Omental fat pad (tissue), 4 donors: ENCODE measurements around the gene RASGEF1C. TPM values are rescaled to one million over a fixed set of nuclear protein-coding genes. Genes with fewer than 3 reads are reported as not detected.
A peak's percentile ranks its signal among the peaks of the same experiment; 100 is the strongest.

Source experiments
- ATAC-seq: fragments of 150-250 bp; one replicate; pipeline ENCODE4 v1.9.1; 2016; ENCODE audit warnings: mild to moderate bottlenecking, moderate library complexity; ENCODE audit not compliant: low FRiP score
- DNase-seq: peaks from one replicate; pipeline ENCODE4 v3.0.0-alpha.2; 2019; ENCODE audit warnings: low spot score
- CTCF ChIP-seq, 3 donors: fragments of 450-650 bp; IDR thresholded peaks; one replicate each; pipeline ENCODE4 v1.5.1; 2016 to 2017; ENCODE audit warnings: antibody characterized with exemption in 3 of 3, mild to moderate bottlenecking in 3 of 3, moderate library complexity in 2 of 3
- total RNA-seq, 4 donors: library from RNA; depleted of rRNA; stranded (reverse); fragments of >200 nt; gene quantifications; one replicate each; pipeline ENCODE4 v1.1.0, GENCODE V29; 2016

RASGEF1C gene
- total RNA-seq, 4 donors from 2014 or later = 0.37 to 8.5 TPM; not detected in 2

GRCh38 chr5:180140079-180140554 is 68.9 kb downstream of the RASGEF1C start:
- no peak for ATAC-seq
- peak; percentile 5 for DNase-seq
- TF ChIP-seq CTCF (IDR thresholded peaks at IDR 0.05) = no peak

GRCh38 chr5:180139731-180140055 is 69.3 kb downstream of the RASGEF1C start:
- ATAC-seq (no peak), DNase-seq (no peak)
- no peak for TF ChIP-seq CTCF (IDR thresholded peaks at IDR 0.05)

- TF ChIP-seq CTCF (IDR thresholded peaks at IDR 0.05) = no peak
- ATAC-seq (no peak), DNase-seq (peak; percentile 18)
Measured at GRCh38 chr5:180138976-180139730, 69.9 kb downstream of the RASGEF1C start.

- TF ChIP-seq CTCF (IDR thresholded peaks at IDR 0.05) = no peak
- DNase-seq (peak; percentile 12), ATAC-seq (no peak)
Measured at GRCh38 chr5:180138214-180138975, 70.6 kb downstream of the RASGEF1C start.

- no peak for TF ChIP-seq CTCF (IDR thresholded peaks at IDR 0.05)
- ATAC-seq (no peak), DNase-seq (peak; percentile 16)
Measured at GRCh38 chr5:180137401-180138213, 71.4 kb downstream of the RASGEF1C start.

- no peak for ATAC-seq
- TF ChIP-seq CTCF (IDR thresholded peaks at IDR 0.05) = no peak
- DNase-seq = peak; percentile 9
Measured at GRCh38 chr5:180136630-180137381, 72.2 kb downstream of the RASGEF1C start.
